GM12878 (cell line): ENCODE measurements around the gene CSRNP2. TPM values are rescaled to one million over a fixed set of nuclear protein-coding genes. Genes with fewer than 3 reads are reported as not detected.

Source experiments
- ATAC-seq: fragments of 200-7000 bp; cut with Tn5 transposase; 3 replicates; pipeline ENCODE4 v1.9.1; 2020; ENCODE audit warnings: mild to moderate bottlenecking, moderate library complexity
- BruUV-seq: library from RNA; stranded (reverse); fragments of 400-500 nt; replicated peaks from 2 replicates; lab custom pipeline; 2021; lab: Mats Ljungman, UMichigan
- CTCF ChIA-PET: fragments of 300-600 bp; sonication (Branson Sonifier 250); formaldehyde crosslinking; extraction: SDS; loops from one replicate; lab custom pipeline; 2021; ENCODE audit warnings: inconsistent platforms; lab: Yijun Ruan, JAX
- POLR2A ChIA-PET: fragments of 350-600 bp; formaldehyde crosslinking; extraction: SDS; loops from one replicate; lab custom pipeline; 2021; ENCODE audit warnings: inconsistent platforms; lab: Charles Lee
- RAD21 ChIA-PET: fragments of 300-600 bp; sonication (Branson Sonifier 250); formaldehyde crosslinking; loops from one replicate; lab custom pipeline; 2023; ENCODE audit warnings: antibody characterized with exemption; ENCODE audit not compliant: unreplicated experiment; lab: Charles Lee
- SMC1A ChIA-PET: fragments of 300-600 bp; sonication (Branson Sonifier 250); formaldehyde crosslinking; loops from one replicate; lab custom pipeline; 2023; ENCODE audit not compliant: unreplicated experiment, uncharacterized antibody; lab: Charles Lee
- DNase-seq: peaks from one replicate; pipeline ENCODE4 v3.0.0-alpha.2; 2011; ENCODE audit warnings: low read depth, low spot score
- FAIRE-seq: peaks from 3 replicates; lab custom pipeline; 2011; peaks lifted over from hg19 to GRCh38; lab: Jason Lieb, UNC
- H2AFZ ChIP-seq: 2 replicates; pipeline ENCODE4 v1.6.0; 2011; ENCODE audit warnings: low read depth, low read length, control low read depth; ENCODE audit not compliant: control insufficient read depth
- H3K27ac ChIP-seq: 2 replicates; pipeline ENCODE4 v1.5.1; 2011; ENCODE audit warnings: control low read depth; ENCODE audit not compliant: control insufficient read depth, insufficient read depth
- H3K27me3 ChIP-seq, 2 experiments: replicated peaks in 1 of 2; 2 replicates each; pipeline versions ENCODE4 v1.6.0 to v1.6.1; 2011; ENCODE audit warnings: low read length in 1 of 2; ENCODE audit not compliant: control insufficient read depth in 2 of 2, insufficient read depth in 2 of 2
- H3K36me3 ChIP-seq, 2 experiments: 2 replicates each; pipeline ENCODE4 v1.5.1; 2011; ENCODE audit warnings: low read length in 1 of 2; ENCODE audit not compliant: control insufficient read depth in 2 of 2, insufficient read depth in 2 of 2
- H3K4me1 ChIP-seq: 2 replicates; pipeline ENCODE4 v1.6.1; 2011; ENCODE audit warnings: mild to moderate bottlenecking, low read length, moderate library complexity, mixed read lengths; ENCODE audit not compliant: control insufficient read depth, insufficient read depth
- H3K4me2 ChIP-seq: 2 replicates; pipeline ENCODE4 v1.6.0; 2011; ENCODE audit warnings: control low read depth; ENCODE audit not compliant: control insufficient read depth, insufficient read depth
- H3K4me3 ChIP-seq: fragments of 200-600 bp; sonication (generic); 2 replicates; pipeline ENCODE4 v1.5.1; 2016
- H3K79me2 ChIP-seq: 2 replicates; pipeline ENCODE4 v1.6.0; 2011; ENCODE audit warnings: low read length; ENCODE audit not compliant: control insufficient read depth, insufficient read depth
- H3K9ac ChIP-seq: 2 replicates; pipeline ENCODE4 v1.8.0; 2011; ENCODE audit warnings: low read length, control low read depth, mixed read lengths; ENCODE audit not compliant: control insufficient read depth, insufficient read depth
- H3K9me3 ChIP-seq: replicated peaks from 3 replicates; pipeline ENCODE4 v1.5.1; 2011; ENCODE audit warnings: mild to moderate bottlenecking, low read length; ENCODE audit not compliant: control insufficient read depth, insufficient read depth
- H4K20me1 ChIP-seq: 2 replicates; pipeline ENCODE4 v1.6.0; 2011; ENCODE audit not compliant: control insufficient read depth, insufficient read depth
- BMI1 ChIP-seq: fragments of 450-650 bp; IDR thresholded peaks from 2 replicates; pipeline ENCODE4 v1.6.1; 2016; ENCODE audit warnings: mild to moderate bottlenecking, moderate library complexity, borderline replicate concordance
- CEBPZ ChIP-seq: fragments of 150-350 bp; IDR thresholded peaks from 2 replicates; pipeline ENCODE4 v1.6.1; 2016; ENCODE audit warnings: low read depth, low read length
- IRF5 ChIP-seq: fragments of 450-650 bp; IDR thresholded peaks from 2 replicates; pipeline ENCODE4 v1.6.1; 2017; ENCODE audit warnings: borderline replicate concordance
- JUND ChIP-seq: IDR thresholded peaks from 2 replicates; pipeline ENCODE4 v1.6.1; 2012; ENCODE audit warnings: low read depth, mild to moderate bottlenecking, low read length, improper control_type of control experiment, moderate library complexity
- PAX5 ChIP-seq: IDR thresholded peaks from 2 replicates; pipeline ENCODE4 v1.6.1; 2011; ENCODE audit warnings: low read depth, low read length, borderline replicate concordance
- RFX5 ChIP-seq: IDR thresholded peaks from 2 replicates; pipeline ENCODE4 v1.6.1; 2011; ENCODE audit warnings: low read depth, low read length, improper control_type of control experiment
- TARDBP ChIP-seq: IDR thresholded peaks from 2 replicates; pipeline ENCODE4 v1.6.1; 2016; ENCODE audit warnings: borderline replicate concordance
- TCF3 ChIP-seq: IDR thresholded peaks from 2 replicates; pipeline ENCODE4 v1.6.1; 2012; ENCODE audit warnings: low read depth, mild to moderate bottlenecking, low read length, borderline replicate concordance; ENCODE audit not compliant: insufficient read depth
- ZBTB33 ChIP-seq: fragments of 450-650 bp; IDR thresholded peaks from 2 replicates; pipeline ENCODE4 v1.6.1; 2017; ENCODE audit warnings: mild to moderate bottlenecking
- WGBS: methylation state at CpG from one replicate; pipeline ENCODE4 v1.1.6; 2016; ENCODE audit warnings: low lambda C conversion rate; ENCODE audit not compliant: insufficient replicate concordance, insufficient coverage; ENCODE audit errors: missing lambda C conversion rate; 5-methylcytosine and 5-hydroxymethylcytosine counted together
- in situ Hi-C: fragments of 300-500 bp; cut with MboI; formaldehyde crosslinking; loops from 9 replicates; pipeline ENCODE4 v1.14.3; 2018; ENCODE audit warnings: mixed read lengths
- intact Hi-C: fragments of 100-400 bp; cut with micrococcal nuclease; formaldehyde crosslinking; loops from one replicate; pipeline ENCODE4 v1.14.2; 2022; ENCODE audit not compliant: unreplicated experiment
- polyA plus RNA-seq, 11 experiments: library from polyadenylated mRNA; depleted of rRNA in 4 of 11; unstranded in 6 of 11; stranded (reverse) in 5 of 11; fragments of >200 nt; fragmentation: Nextera tagmentation in 4 of 11; fragmentation: Illumina TruSeq in 1 of 11; extraction: Ambion mirVana in 4 of 11; extraction: Trizol in 1 of 11; gene quantifications; 1 replicate in 1 of 11; 2 replicates in 10 of 11; pipeline versions ENCODE4 v1.2.1 to v1.2.3, GENCODE V29; 2011 to 2016; ENCODE audit warnings: inconsistent platforms in 2 of 11, missing spikeins in 2 of 11, low read depth in 1 of 11
- total RNA-seq, 4 experiments: library from RNA; depleted of rRNA in 3 of 4; stranded (reverse); fragments of >200 nt in 3 of 4; fragmentation: Illumina TruSeq in 1 of 4; extraction: Trizol in 1 of 4; gene quantifications; 2 replicates each; pipeline versions ENCODE4 v1.2.1 to v1.2.3, GENCODE V29; 2013 to 2021
- TF ChIP-seq, protein P1 (sequence below): IDR thresholded peaks from 2 replicates; pipeline ENCODE4 v1.6.1; 2012; ENCODE audit warnings: mild to moderate bottlenecking, low read depth, low read length
- TF ChIP-seq, protein P2 (sequence below): IDR thresholded peaks from 2 replicates; pipeline ENCODE4 v1.6.1; 2011; ENCODE audit warnings: low read depth, low read length, improper control_type of control experiment, borderline replicate concordance

The CSRNP2 gene
- total and polyA plus RNA-seq, 10 of the 15 experiments (the other 5 are each of a cell fraction or from before 2014, with no cell fraction given) = 1.2 to 12.1 (median 6.3) TPM

GRCh38 chr12:51087818-51088217 is 4.4 kb upstream of the CSRNP2 start (continued):
- TF ChIP-seq RFX5 = no peak
- TF ChIP-seq TCF3 = no peak
- no peak for TF ChIP-seq BMI1
- no peak for TF ChIP-seq TARDBP
- TF ChIP-seq, all 136 proteins: peak for 15

GRCh38 chr12:51086933-51087332 is 3.5 kb upstream of the CSRNP2 start:
- intact Hi-C loops = no loop called here
- no peaks in the 10 kb centered on the region; a peak in 2 of 4 replicates for H3K36me3 ChIP-seq
- H3K4me2 ChIP-seq = no peak overlapping the region
- no peaks in the 10 kb centered on the region for H4K20me1 ChIP-seq
- WGBS = 98% methylated on average over 10 of the region's 10 CpGs
- H3K27me3 ChIP-seq = no peaks in the 10 kb centered on the region
- H3K79me2 ChIP-seq = no peaks in the 10 kb centered on the region; the same call in 1 of the 2 replicates
- H3K4me3 ChIP-seq = no peak overlapping the region
- ChIA-PET SMC1A (interaction anchor here (1.3 kb wide), 1 partner anchor 12 kb away, joined by 3 read pairs; no protein-coding TSS in a partner anchor), CTCF (interaction anchor here (1.0 kb wide), 1 partner anchor 40 kb away, joined by 3 read pairs; no protein-coding TSS in a partner anchor), POLR2A (interaction anchor here (0.6 kb wide), 1 partner anchor 18 kb away, joined by 4 read pairs; no protein-coding TSS in a partner anchor), RAD21 (interaction anchor here (0.9 kb wide), 1 partner anchor 266 kb away, joined by 3 read pairs; no protein-coding TSS in a partner anchor)
- peaks cover 9% of the 10 kb centered on the region; the same call in 1 of the 2 replicates for H3K4me1 ChIP-seq
- no peaks in the 10 kb centered on the region for H3K9me3 ChIP-seq
- H3K9ac ChIP-seq = no peak overlapping the region
- no peak overlapping the region for H3K27ac ChIP-seq
- in situ Hi-C loops = no loop called here
- H2AFZ ChIP-seq = no peak overlapping the region
- BruUV-seq = no TSS peak
- FAIRE-seq (no peak), DNase-seq (no peak), ATAC-seq (no peak)
- TF ChIP-seq, protein P1, sequence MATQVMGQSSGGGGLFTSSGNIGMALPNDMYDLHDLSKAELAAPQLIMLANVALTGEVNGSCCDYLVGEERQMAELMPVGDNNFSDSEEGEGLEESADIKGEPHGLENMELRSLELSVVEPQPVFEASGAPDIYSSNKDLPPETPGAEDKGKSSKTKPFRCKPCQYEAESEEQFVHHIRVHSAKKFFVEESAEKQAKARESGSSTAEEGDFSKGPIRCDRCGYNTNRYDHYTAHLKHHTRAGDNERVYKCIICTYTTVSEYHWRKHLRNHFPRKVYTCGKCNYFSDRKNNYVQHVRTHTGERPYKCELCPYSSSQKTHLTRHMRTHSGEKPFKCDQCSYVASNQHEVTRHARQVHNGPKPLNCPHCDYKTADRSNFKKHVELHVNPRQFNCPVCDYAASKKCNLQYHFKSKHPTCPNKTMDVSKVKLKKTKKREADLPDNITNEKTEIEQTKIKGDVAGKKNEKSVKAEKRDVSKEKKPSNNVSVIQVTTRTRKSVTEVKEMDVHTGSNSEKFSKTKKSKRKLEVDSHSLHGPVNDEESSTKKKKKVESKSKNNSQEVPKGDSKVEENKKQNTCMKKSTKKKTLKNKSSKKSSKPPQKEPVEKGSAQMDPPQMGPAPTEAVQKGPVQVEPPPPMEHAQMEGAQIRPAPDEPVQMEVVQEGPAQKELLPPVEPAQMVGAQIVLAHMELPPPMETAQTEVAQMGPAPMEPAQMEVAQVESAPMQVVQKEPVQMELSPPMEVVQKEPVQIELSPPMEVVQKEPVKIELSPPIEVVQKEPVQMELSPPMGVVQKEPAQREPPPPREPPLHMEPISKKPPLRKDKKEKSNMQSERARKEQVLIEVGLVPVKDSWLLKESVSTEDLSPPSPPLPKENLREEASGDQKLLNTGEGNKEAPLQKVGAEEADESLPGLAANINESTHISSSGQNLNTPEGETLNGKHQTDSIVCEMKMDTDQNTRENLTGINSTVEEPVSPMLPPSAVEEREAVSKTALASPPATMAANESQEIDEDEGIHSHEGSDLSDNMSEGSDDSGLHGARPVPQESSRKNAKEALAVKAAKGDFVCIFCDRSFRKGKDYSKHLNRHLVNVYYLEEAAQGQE = no peak
- TF ChIP-seq, protein P2, sequence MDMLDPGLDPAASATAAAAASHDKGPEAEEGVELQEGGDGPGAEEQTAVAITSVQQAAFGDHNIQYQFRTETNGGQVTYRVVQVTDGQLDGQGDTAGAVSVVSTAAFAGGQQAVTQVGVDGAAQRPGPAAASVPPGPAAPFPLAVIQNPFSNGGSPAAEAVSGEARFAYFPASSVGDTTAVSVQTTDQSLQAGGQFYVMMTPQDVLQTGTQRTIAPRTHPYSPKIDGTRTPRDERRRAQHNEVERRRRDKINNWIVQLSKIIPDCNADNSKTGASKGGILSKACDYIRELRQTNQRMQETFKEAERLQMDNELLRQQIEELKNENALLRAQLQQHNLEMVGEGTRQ = no peak
- TF ChIP-seq PAX5 (no peak), CEBPZ (no peak), IRF5 (no peak), ZBTB33 (no peak), JUND (no peak)
